ENCODE results near the gene HBE1.

The HBE1 gene

GRCh38 chr11:5227681-5228080, 42.1 kb downstream of the HBE1 start:
- peaks cover 4% of the 10 kb centered on the region for H3K9me3 Mint-ChIP-seq
- H3K4me3 Mint-ChIP-seq: no peak overlapping the region
- TF ChIP-seq CTCF (IDR thresholded peaks at IDR 0.05): no peak
- no peak overlapping the region for H3K27ac Mint-ChIP-seq
- H3K27me3 Mint-ChIP-seq (ENCODE audit: low read depth, poor library complexity): no peaks in the 10 kb centered on the region
- H3K36me3 Mint-ChIP-seq (ENCODE audit: low read depth): no peaks in the 10 kb centered on the region
- no peak for DNase-seq
- H3K4me1 Mint-ChIP-seq: no peaks in the 10 kb centered on the region

- DNase-seq: no peak
- TF ChIP-seq CTCF (IDR thresholded peaks at IDR 0.05): no peak
- Mint-ChIP-seq H3K4me1 (no peaks in the 10 kb centered on the region), H3K36me3 (ENCODE audit: low read depth) (no peaks in the 10 kb centered on the region), H3K27me3 (ENCODE audit: low read depth, poor library complexity) (no peaks in the 10 kb centered on the region), H3K4me3 (no peak within 1 kb of the TSS), H3K27ac (no peak within 1 kb of the TSS), H3K9me3 (peaks cover 12% of the 10 kb centered on the region)
These were observed 42.9 kb downstream of the HBE1 start, which contains the start of gene HBB for GRCh38 chr11:5226732-5227310. Gene HBB, minus strand, starts transcription at chr11:5227071. Its CDS starts 50 bp downstream, at chr11:5227021.

- Mint-ChIP-seq H3K9me3 (peaks cover 21% of the 10 kb centered on the region), H3K4me3 (no peak overlapping the region), H3K4me1 (no peaks in the 10 kb centered on the region), H3K36me3 (ENCODE audit: low read depth) (no peaks in the 10 kb centered on the region), H3K27me3 (ENCODE audit: low read depth, poor library complexity) (no peaks in the 10 kb centered on the region), H3K27ac (no peak overlapping the region)
- TF ChIP-seq CTCF (IDR thresholded peaks at IDR 0.05): no peak
- DNase-seq: no peak
These were observed 44.3 kb downstream of the HBE1 start for GRCh38 chr11:5225480-5225871.

- Mint-ChIP-seq H3K9me3 (peaks cover 28% of the 10 kb centered on the region), H3K4me3 (no peak overlapping the region), H3K27me3 (ENCODE audit: low read depth, poor library complexity) (no peaks in the 10 kb centered on the region), H3K4me1 (no peaks in the 10 kb centered on the region), H3K27ac (no peak overlapping the region), H3K36me3 (ENCODE audit: low read depth) (no peaks in the 10 kb centered on the region)
- DNase-seq: no peak
- TF ChIP-seq CTCF (IDR thresholded peaks at IDR 0.05): no peak
These were observed 44.9 kb downstream of the HBE1 start for GRCh38 chr11:5224538-5225479.

- Mint-ChIP-seq H3K4me1 (no peaks in the 10 kb centered on the region), H3K4me3 (no peak overlapping the region), H3K36me3 (ENCODE audit: low read depth) (no peaks in the 10 kb centered on the region), H3K27me3 (ENCODE audit: low read depth, poor library complexity) (no peaks in the 10 kb centered on the region), H3K9me3 (peaks cover 37% of the 10 kb centered on the region), H3K27ac (no peak overlapping the region)
- no peak for TF ChIP-seq CTCF (IDR thresholded peaks at IDR 0.05)
- DNase-seq: no peak
These were observed 46.1 kb downstream of the HBE1 start for GRCh38 chr11:5223686-5224085.
